Left ventricle myocardium inferior (tissue), 1 donor: ENCODE data around the gene TTC4. TPM values are rescaled to one million over a fixed set of nuclear protein-coding genes. Genes with fewer than 3 reads are reported as not detected.

Experiments
- DNase-seq: peaks from one replicate; pipeline ENCODE4 v3.0.0-alpha.2; 2020
- H3K27ac ChIP-seq: fragments of 200-600 bp; replicated peaks from 2 replicates; pipeline ENCODE4 v1.8.0; 2021
- H3K27me3 ChIP-seq: fragments of 200-600 bp; 2 replicates; pipeline ENCODE4 v1.8.0; 2021; ENCODE audit warnings: low read depth
- H3K36me3 ChIP-seq: fragments of 200-600 bp; 2 replicates; pipeline ENCODE4 v1.8.0; 2021
- H3K4me1 ChIP-seq: fragments of 200-600 bp; 2 replicates; pipeline ENCODE4 v1.8.0; 2021
- H3K4me3 ChIP-seq: fragments of 200-600 bp; 2 replicates; pipeline ENCODE4 v1.8.0; 2021; ENCODE audit warnings: mild to moderate bottlenecking, moderate library complexity
- H3K9me3 ChIP-seq: fragments of 200-600 bp; replicated peaks from 2 replicates; pipeline ENCODE4 v1.8.0; 2021
- intact Hi-C: fragments of 100-400 bp; cut with micrococcal nuclease; formaldehyde crosslinking; loops from one replicate; pipeline ENCODE4 v1.11.0; 2022
- total RNA-seq: library from RNA; stranded (reverse); fragmentation: NEBNext Ultra II Directional; extraction: Animal tissue kit (Norgen Biotek cat#: 25700); gene quantifications from one replicate; pipeline ENCODE4 v1.2.1, GENCODE V29; 2021
- TF ChIP-seq, protein P1 (sequence below): fragments of 200-600 bp; IDR thresholded peaks from 2 replicates; pipeline ENCODE4 v1.8.0; 2021; ENCODE audit warnings: antibody characterized with exemption, mild to moderate bottlenecking, borderline replicate concordance
- donor health status: DM: no; HTN: yes; CAD: no; lungs with severe emphysema.

TTC4 gene
- total RNA-seq, 1 donor from 2014 or later, result 16.1 TPM

DNA sequence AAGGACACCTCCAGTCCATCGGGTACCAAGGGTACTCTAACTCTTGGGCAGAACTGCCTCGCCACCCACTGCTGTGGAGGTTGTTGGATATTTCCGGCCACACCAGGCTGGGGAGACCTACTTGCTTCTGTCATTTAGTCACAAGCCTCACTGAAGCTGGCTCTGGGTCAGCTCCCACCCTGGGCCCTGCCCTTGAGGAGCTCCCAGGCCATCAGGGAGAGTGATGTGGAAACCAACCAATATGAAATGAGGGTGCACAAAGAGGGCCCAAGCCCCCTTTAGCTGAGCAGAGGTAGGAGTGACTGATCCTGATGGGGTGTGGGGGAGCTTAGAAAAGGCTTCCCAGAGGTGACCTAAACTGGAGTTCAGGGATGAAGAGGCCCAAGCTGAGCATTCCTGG lies 29.0 kb downstream of the TTC4 start:
- H3K9me3 ChIP-seq, result no peaks in the 10 kb centered on the region
- H3K36me3 ChIP-seq, result peaks cover 40% of the 10 kb centered on the region
- H3K4me1 ChIP-seq, result no peaks in the 10 kb centered on the region
- DNase-seq, result no peak
- no peak overlapping the region for H3K4me3 ChIP-seq
- intact Hi-C loops, result no loop called here
- H3K27ac ChIP-seq, result no peak overlapping the region
- no peaks in the 10 kb centered on the region for H3K27me3 ChIP-seq
- TF ChIP-seq, protein P1, sequence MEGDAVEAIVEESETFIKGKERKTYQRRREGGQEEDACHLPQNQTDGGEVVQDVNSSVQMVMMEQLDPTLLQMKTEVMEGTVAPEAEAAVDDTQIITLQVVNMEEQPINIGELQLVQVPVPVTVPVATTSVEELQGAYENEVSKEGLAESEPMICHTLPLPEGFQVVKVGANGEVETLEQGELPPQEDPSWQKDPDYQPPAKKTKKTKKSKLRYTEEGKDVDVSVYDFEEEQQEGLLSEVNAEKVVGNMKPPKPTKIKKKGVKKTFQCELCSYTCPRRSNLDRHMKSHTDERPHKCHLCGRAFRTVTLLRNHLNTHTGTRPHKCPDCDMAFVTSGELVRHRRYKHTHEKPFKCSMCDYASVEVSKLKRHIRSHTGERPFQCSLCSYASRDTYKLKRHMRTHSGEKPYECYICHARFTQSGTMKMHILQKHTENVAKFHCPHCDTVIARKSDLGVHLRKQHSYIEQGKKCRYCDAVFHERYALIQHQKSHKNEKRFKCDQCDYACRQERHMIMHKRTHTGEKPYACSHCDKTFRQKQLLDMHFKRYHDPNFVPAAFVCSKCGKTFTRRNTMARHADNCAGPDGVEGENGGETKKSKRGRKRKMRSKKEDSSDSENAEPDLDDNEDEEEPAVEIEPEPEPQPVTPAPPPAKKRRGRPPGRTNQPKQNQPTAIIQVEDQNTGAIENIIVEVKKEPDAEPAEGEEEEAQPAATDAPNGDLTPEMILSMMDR, result no peak

DNA sequence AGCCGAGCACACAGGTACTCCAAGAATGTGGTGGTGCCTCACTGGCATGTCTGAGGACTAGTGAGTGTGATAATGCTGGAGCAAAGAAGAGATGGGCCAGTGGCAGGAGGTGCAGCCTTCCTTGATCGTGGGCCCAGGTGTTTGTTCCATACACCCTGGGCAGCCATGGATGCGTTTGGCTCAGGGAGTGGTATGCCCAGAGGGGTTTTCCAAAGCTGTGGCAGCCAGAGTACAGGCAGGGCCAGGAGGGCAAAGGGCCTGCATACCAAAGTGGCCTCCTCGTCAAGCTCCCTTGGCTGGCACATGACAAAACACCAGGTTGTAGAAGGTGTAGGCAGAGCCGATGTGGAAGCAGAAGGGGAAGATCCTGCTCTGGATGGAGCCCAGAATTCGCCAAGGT lies 29.6 kb downstream of the TTC4 start:
- no peak for DNase-seq

DNA sequence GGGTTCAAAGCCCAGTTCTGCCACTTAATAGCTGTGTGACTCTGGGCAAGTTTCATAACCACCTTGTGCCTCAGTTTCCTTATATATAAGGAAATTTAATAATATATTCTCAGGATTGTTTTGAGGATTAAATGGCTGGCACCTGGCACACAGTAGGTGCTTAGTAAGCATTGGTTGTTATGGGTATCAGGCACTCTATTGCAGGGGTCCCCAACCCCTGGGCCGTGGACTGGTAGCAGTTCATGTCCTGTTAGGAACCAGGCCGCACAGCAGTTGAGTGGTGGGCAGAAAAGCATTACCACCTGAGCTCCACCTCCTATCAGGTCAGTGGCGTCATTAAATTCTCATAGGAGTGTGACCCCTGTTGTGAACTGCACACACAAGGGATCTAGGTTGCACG lies 30.2 kb downstream of the TTC4 start:
- TF ChIP-seq, protein P1, result no peak
- H3K36me3 ChIP-seq, result peaks cover 29% of the 10 kb centered on the region

More for the DNA sequence above, 29.6 kb downstream of the TTC4 start:
- Histone ChIP-seq H3K9me3 (no peaks in the 10 kb centered on the region), H3K4me1 (no peaks in the 10 kb centered on the region), H3K36me3 (peaks cover 35% of the 10 kb centered on the region), H3K27me3 (no peaks in the 10 kb centered on the region), H3K27ac (no peak overlapping the region), H3K4me3 (no peak overlapping the region)
- intact Hi-C loops, result no loop called here
- TF ChIP-seq, protein P1, result no peak

DNA sequence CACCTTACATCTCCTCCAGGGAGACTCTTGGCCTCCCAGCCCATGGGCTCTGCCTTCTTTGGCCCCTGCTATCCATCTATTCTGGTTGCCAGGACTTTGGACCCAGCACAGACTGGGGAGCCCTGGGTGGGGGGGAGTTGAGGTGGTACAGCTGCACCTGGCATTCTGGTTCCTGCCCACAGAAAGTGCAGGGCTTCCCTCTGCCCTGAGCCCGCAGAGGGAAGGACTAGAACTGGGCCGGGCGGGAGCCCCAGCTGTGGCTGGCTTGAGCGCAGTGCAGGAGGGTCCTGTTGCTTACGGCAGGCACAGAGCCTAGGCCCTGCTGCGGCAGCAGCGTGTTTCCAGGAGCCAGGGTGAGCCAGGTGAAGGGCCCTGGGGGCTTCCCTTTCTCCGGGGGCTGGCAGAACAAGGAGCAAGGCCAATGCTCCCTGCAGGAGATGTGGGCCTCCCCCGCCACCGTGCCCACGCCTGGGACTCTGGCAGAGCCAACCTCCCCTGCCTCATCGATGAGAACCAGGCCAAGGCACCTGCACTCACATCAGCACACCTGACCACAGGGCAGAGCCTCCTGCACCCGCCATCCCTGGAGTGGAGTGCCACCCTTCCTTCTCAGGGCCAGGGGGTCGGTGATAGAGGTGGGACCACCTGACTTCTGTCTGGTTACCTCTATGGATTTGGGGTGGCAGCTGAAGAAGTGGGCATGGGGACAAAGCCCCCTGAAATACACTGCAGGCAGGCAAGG lies 32.6 kb downstream of the TTC4 start:
- Histone ChIP-seq H3K27me3 (no peaks in the 10 kb centered on the region), H3K27ac (no peak overlapping the region), H3K9me3 (no peaks in the 10 kb centered on the region), H3K4me1 (no peaks in the 10 kb centered on the region), H3K4me3 (no peak overlapping the region), H3K36me3 (peaks cover 5% of the 10 kb centered on the region)
- intact Hi-C loops, result no loop called here
- TF ChIP-seq, protein P1, result no peak
- no peak for DNase-seq

More for the DNA sequence above, 30.2 kb downstream of the TTC4 start:
- no peaks in the 10 kb centered on the region for H3K27me3 ChIP-seq
- H3K4me1 ChIP-seq, result no peaks in the 10 kb centered on the region
- H3K4me3 ChIP-seq, result no peak overlapping the region
- no peaks in the 10 kb centered on the region for H3K9me3 ChIP-seq
- intact Hi-C loops, result no loop called here
- H3K27ac ChIP-seq, result no peak overlapping the region
- DNase-seq, result no peak

DNA sequence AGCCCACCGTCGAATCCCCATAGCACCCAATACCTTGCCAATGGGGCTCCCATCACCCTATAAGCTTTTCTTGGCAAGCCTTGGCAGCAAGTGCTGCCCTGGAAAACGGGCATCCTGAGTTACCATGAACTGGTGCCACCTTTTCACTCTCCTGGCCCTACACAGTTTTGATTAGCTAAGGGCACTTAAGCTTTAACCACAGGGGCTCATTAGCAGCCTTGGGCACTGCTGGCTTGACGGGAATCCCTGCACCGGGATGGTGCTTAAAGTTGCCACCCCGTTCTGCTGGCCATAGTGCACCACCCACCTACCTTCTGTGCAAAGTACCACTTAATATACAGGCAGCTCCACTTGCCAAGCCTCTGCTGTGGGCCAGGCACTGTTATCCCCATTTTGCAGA lies 34.9 kb downstream of the TTC4 start:
- intact Hi-C loops, result no loop called here
- no peak for DNase-seq
- H3K4me1 ChIP-seq, result no peaks in the 10 kb centered on the region
- H3K9me3 ChIP-seq, result no peaks in the 10 kb centered on the region
- no peak overlapping the region for H3K27ac ChIP-seq
- TF ChIP-seq, protein P1, result no peak
- no peaks in the 10 kb centered on the region for H3K27me3 ChIP-seq
- H3K36me3 ChIP-seq, result no peaks in the 10 kb centered on the region
- no peak overlapping the region for H3K4me3 ChIP-seq
